ENCODE measurements around the gene DHRS9.
A peak's percentile ranks its signal among the peaks of the same experiment; 100 is the strongest.
"Not testable (repeated sequence)": the region's sequence is repeated elsewhere in the genome, so short reads cannot be mapped to it uniquely, and the experiment has no call there.

The DHRS9 gene

GRCh38 chr2:169136428-169136827 is 67.1 kb downstream of the DHRS9 start:
- DNase-seq (ENCODE audit: low read depth) = not testable (repeated sequence)

- no peak for DNase-seq (ENCODE audit: low read depth)
Observed at GRCh38 chr2:169136885-169137534, 67.6 kb downstream of the DHRS9 start.

GRCh38 chr2:169137924-169138323 is 68.6 kb downstream of the DHRS9 start:
- no peak for DNase-seq (ENCODE audit: low read depth)

GRCh38 chr2:169139145-169139544 is 69.8 kb downstream of the DHRS9 start:
- no peak for DNase-seq (ENCODE audit: low read depth)

- no peak for DNase-seq (ENCODE audit: low read depth)
Observed at GRCh38 chr2:169139993-169140767, 70.8 kb downstream of the DHRS9 start.

- DNase-seq (ENCODE audit: low read depth) = peak; percentile 39
Observed at GRCh38 chr2:169141713-169142352, 72.5 kb downstream of the DHRS9 start.

GRCh38 chr2:169143998-169144397 is 74.6 kb downstream of the DHRS9 start:
- DNase-seq (ENCODE audit: low read depth) = no peak
